Astrocyte (in vitro differentiated cells and primary cell): ENCODE results near the gene E2F2.

Source experiments
- CTCF ChIP-seq: IDR thresholded peaks from 2 replicates; pipeline ENCODE4 v1.5.1; 2011; ENCODE audit warnings: low read depth, mild to moderate bottlenecking, inconsistent platforms, low read length, moderate library complexity; ENCODE audit not compliant: insufficient read depth
- EZH2 ChIP-seq: IDR thresholded peaks from 2 replicates; pipeline ENCODE4 v1.6.1; 2012; ENCODE audit warnings: mild to moderate bottlenecking, low read length, inconsistent platforms; ENCODE audit not compliant: insufficient read depth

GRCh38 chr1:23484253-23485001 lies 46.6 kb downstream of the E2F2 start:
- TF ChIP-seq CTCF (no peak), EZH2 (no peak)
